ENCODE data around the gene KREMEN1.
A peak's percentile ranks its signal among the peaks of the same experiment; 100 is the strongest.

KREMEN1 gene

GRCh38 chr22:29030016-29030617, 42.7 kb upstream of the KREMEN1 start:
- Histone ChIP-seq H3K4me1 (peaks cover 25% of the 10 kb centered on the region), H3K27me3 (no peaks in the 10 kb centered on the region), H3K4me3 (ENCODE audit: low read depth, low read length) (peak overlapping the region; percentile 54), H3K36me3 (no peaks in the 10 kb centered on the region; the same call in 1 of the 2 replicates), H3K9me3 (no peaks in the 10 kb centered on the region)
- DNase-seq, result no peak
- no peak for TF ChIP-seq CTCF (IDR thresholded peaks at IDR 0.05; ENCODE audit: low read depth, low read length)

- DNase-seq, result peak; percentile 90
- Histone ChIP-seq H3K9me3 (no peaks in the 10 kb centered on the region), H3K4me3 (ENCODE audit: low read depth, low read length) (peak overlapping the region; percentile 54), H3K27me3 (no peaks in the 10 kb centered on the region), H3K36me3 (no peaks in the 10 kb centered on the region; the same call in 1 of the 2 replicates), H3K4me1 (peaks cover 25% of the 10 kb centered on the region)
- TF ChIP-seq CTCF (IDR thresholded peaks at IDR 0.05; ENCODE audit: low read depth, low read length), result no peak
These were observed 42.1 kb upstream of the KREMEN1 start for GRCh38 chr22:29030618-29031226.

- H3K9me3 ChIP-seq, result no peaks in the 10 kb centered on the region
- peaks cover 25% of the 10 kb centered on the region for H3K4me1 ChIP-seq
- peak; percentile 69 for DNase-seq
- H3K36me3 ChIP-seq, result no peaks in the 10 kb centered on the region; the same call in 1 of the 2 replicates
- H3K4me3 ChIP-seq (ENCODE audit: low read depth, low read length), result peak overlapping the region; percentile 54
- no peaks in the 10 kb centered on the region for H3K27me3 ChIP-seq
- peak; percentile 30; the same call in 1 of the 2 replicates for TF ChIP-seq CTCF (IDR thresholded peaks at IDR 0.05; ENCODE audit: low read depth, low read length)
These were observed 41.4 kb upstream of the KREMEN1 start for GRCh38 chr22:29031227-29032011.

- 0 out of 2 replicates have a peak, but pooled peaks have one; percentile 28 for TF ChIP-seq CTCF (IDR thresholded peaks at IDR 0.05; ENCODE audit: low read depth, low read length)
- no peaks in the 10 kb centered on the region for H3K9me3 ChIP-seq
- peak overlapping the region; percentile 54; the same call in 1 of the 2 replicates for H3K4me3 ChIP-seq (ENCODE audit: low read depth, low read length)
- no peaks in the 10 kb centered on the region for H3K36me3 ChIP-seq
- H3K27me3 ChIP-seq, result no peaks in the 10 kb centered on the region
- DNase-seq, result no peak
- H3K4me1 ChIP-seq, result peaks cover 25% of the 10 kb centered on the region
These were observed 40.8 kb upstream of the KREMEN1 start for GRCh38 chr22:29032014-29032475.

- no peaks in the 10 kb centered on the region for H3K9me3 ChIP-seq
- H3K4me1 ChIP-seq, result peaks cover 25% of the 10 kb centered on the region
- DNase-seq, result no peak
- H3K36me3 ChIP-seq, result no peaks in the 10 kb centered on the region
- no peak overlapping the region for H3K4me3 ChIP-seq (ENCODE audit: low read depth, low read length)
- H3K27me3 ChIP-seq, result no peaks in the 10 kb centered on the region
- no peak for TF ChIP-seq CTCF (IDR thresholded peaks at IDR 0.05; ENCODE audit: low read depth, low read length)
These were observed 40.3 kb upstream of the KREMEN1 start for GRCh38 chr22:29032584-29032983.

Measured in BE2C (cell line).